Endothelial cell of umbilical vein (primary cell): ENCODE data around the gene MRPL12. TPM values are rescaled to one million over a fixed set of nuclear protein-coding genes. Genes with fewer than 3 reads are reported as not detected.

ENCODE experiments used
- BruUV-seq: library from RNA; stranded (reverse); fragments of 400-500 nt; replicated peaks from 2 replicates; lab custom pipeline; 2021; lab: Mats Ljungman, UMichigan
- CTCF ChIA-PET: fragments of 300-600, 350-600 bp; sonication (Branson Sonifier 250); formaldehyde crosslinking; loops from one replicate; lab custom pipeline; 2021; ENCODE audit warnings: antibody characterized with exemption, inconsistent platforms; lab: Charles Lee
- POLR2A ChIA-PET: fragments of 300-600, 350-600 bp; sonication (Branson Sonifier 250); formaldehyde crosslinking; loops from one replicate; lab custom pipeline; 2021; ENCODE audit warnings: antibody characterized with exemption, inconsistent platforms; lab: Charles Lee
- DNase-seq: peaks from one replicate; pipeline ENCODE4 v3.0.0-alpha.2; 2011; ENCODE audit warnings: low read depth, low spot score
- FAIRE-seq: peaks from 2 replicates; lab custom pipeline; 2011; peaks lifted over from hg19 to GRCh38; lab: Jason Lieb, UNC
- H2AFZ ChIP-seq: 2 replicates; pipeline ENCODE4 v1.6.0; 2012; ENCODE audit warnings: low read depth, low read length, control low read depth, inconsistent platforms
- H3K27ac ChIP-seq: 2 replicates; pipeline ENCODE4 v1.5.1; 2011; ENCODE audit warnings: low read depth, mild to moderate bottlenecking, control low read depth, low read length, moderate library complexity; ENCODE audit not compliant: insufficient read depth
- H3K27me3 ChIP-seq, 2 experiments: 2 replicates each; pipeline versions ENCODE4 v1.6.0 to v1.6.1; 2011; ENCODE audit warnings: low read length in 2 of 2, mixed read lengths in 1 of 2; ENCODE audit not compliant: control insufficient read depth in 2 of 2, insufficient read depth in 2 of 2
- H3K36me3 ChIP-seq, 2 experiments: 2 replicates in 1 of 2; 3 replicates in 1 of 2; pipeline ENCODE4 v1.5.1; 2011; ENCODE audit warnings: low read length in 2 of 2, mild to moderate bottlenecking in 1 of 2, moderate library complexity in 1 of 2; ENCODE audit not compliant: control insufficient read depth in 2 of 2, insufficient read depth in 2 of 2; ENCODE audit errors: extremely low read depth in 1 of 2
- H3K4me1 ChIP-seq: 3 replicates; pipeline ENCODE4 v1.5.1; 2011; ENCODE audit warnings: mild to moderate bottlenecking, low read length; ENCODE audit not compliant: control insufficient read depth, insufficient read depth; ENCODE audit errors: extremely low read depth
- H3K4me2 ChIP-seq: 2 replicates; pipeline ENCODE4 v1.6.1; 2011; ENCODE audit warnings: low read length, control low read depth, mixed read lengths; ENCODE audit not compliant: insufficient read depth
- H3K4me3 ChIP-seq, 3 experiments: fragments of 200-600 bp in 1 of 3; sonication (generic), shearing (Covaris generic) in 1 of 3; replicated peaks in 1 of 3; 2 replicates each; pipeline ENCODE4 v1.5.1; 2011 to 2016; ENCODE audit warnings: control low read depth in 3 of 3, low read length in 3 of 3, mild to moderate bottlenecking in 2 of 3, inconsistent platforms in 1 of 3, low read depth in 1 of 3, moderate library complexity in 1 of 3; ENCODE audit not compliant: insufficient read depth in 1 of 3
- H3K79me2 ChIP-seq: 2 replicates; pipeline ENCODE4 v1.6.0; 2012; ENCODE audit warnings: low read length, inconsistent platforms; ENCODE audit not compliant: control insufficient read depth, insufficient read depth
- H3K9ac ChIP-seq: replicated peaks from 2 replicates; pipeline ENCODE3; 2011; ENCODE audit warnings: low read length, control low read depth; ENCODE audit not compliant: insufficient read depth; ENCODE audit errors: extremely low read depth
- H3K9me1 ChIP-seq: replicated peaks from 3 replicates; pipeline ENCODE4 v1.6.0; 2011; ENCODE audit warnings: mild to moderate bottlenecking, low read length; ENCODE audit not compliant: control insufficient read depth, insufficient read depth; ENCODE audit errors: extremely low read depth
- H3K9me3 ChIP-seq: replicated peaks from 2 replicates; pipeline ENCODE4 v1.5.1; 2012; ENCODE audit warnings: low read length, inconsistent platforms; ENCODE audit not compliant: control insufficient read depth, insufficient read depth
- H4K20me1 ChIP-seq: replicated peaks from 2 replicates; pipeline ENCODE3; 2011; ENCODE audit warnings: mild to moderate bottlenecking, low read length; ENCODE audit not compliant: control insufficient read depth, insufficient read depth; ENCODE audit errors: extremely low read depth
- EZH2 ChIP-seq: IDR thresholded peaks from 2 replicates; pipeline ENCODE4 v1.6.1; 2012; ENCODE audit warnings: borderline replicate concordance, low read depth, mild to moderate bottlenecking, moderate library complexity, low read length, inconsistent platforms; ENCODE audit not compliant: severe bottlenecking
- FOS ChIP-seq: IDR thresholded peaks from 2 replicates; pipeline ENCODE4 v1.6.1; 2011; ENCODE audit warnings: mild to moderate bottlenecking, low read length, moderate library complexity, borderline replicate concordance; ENCODE audit not compliant: insufficient read depth
- GATA2 ChIP-seq: IDR thresholded peaks from 2 replicates; pipeline ENCODE4 v1.7.0; 2011; ENCODE audit warnings: low read depth, mild to moderate bottlenecking, moderate library complexity, mixed read lengths, low read length; ENCODE audit not compliant: insufficient read length, insufficient read depth
- JUN ChIP-seq: IDR thresholded peaks from 2 replicates; pipeline ENCODE4 v1.6.1; 2011; ENCODE audit warnings: borderline replicate concordance, low read depth; ENCODE audit not compliant: insufficient read length, insufficient read depth
- MYC ChIP-seq: IDR thresholded peaks from one replicate; pipeline ENCODE4 v1.6.1; 2011; ENCODE audit warnings: mild to moderate bottlenecking, low read depth, low read length
- POLR2A ChIP-seq: IDR thresholded peaks from 2 replicates; pipeline ENCODE4 v1.6.1; 2012; ENCODE audit warnings: low read depth, mild to moderate bottlenecking, control low read depth, low read length
- POLR2AphosphoS5 ChIP-seq: IDR thresholded peaks from 2 replicates; pipeline ENCODE4 v1.6.1; 2012; ENCODE audit warnings: low read depth, mild to moderate bottlenecking, control low read depth, low read length, moderate library complexity; ENCODE audit not compliant: insufficient read depth
- dilution Hi-C: fragments of 300-500 bp; cut with MboI; formaldehyde crosslinking; loops from one replicate; pipeline ENCODE4 v1.15.0; 2019; ENCODE audit warnings: low sequenced_read_pairs; ENCODE audit not compliant: extremely low pct_ligation_motif_present
- intact Hi-C: fragments of 100-400 bp; cut with micrococcal nuclease; formaldehyde crosslinking; loops from one replicate; pipeline ENCODE4 v1.10.0; 2022
- polyA plus RNA-seq, 4 experiments: library from polyadenylated mRNA; depleted of rRNA in 3 of 4; stranded (reverse) in 3 of 4; unstranded in 1 of 4; fragments of >200 nt; gene quantifications; 2 replicates each; pipeline versions ENCODE4 v1.2.1 to v1.2.3, GENCODE V29; 2011 to 2012; ENCODE audit warnings: missing spikeins in 1 of 4
- total RNA-seq: library from RNA; stranded (reverse); gene quantifications from 2 replicates; pipeline ENCODE4 v1.2.3, GENCODE V29; 2021
- TF ChIP-seq, protein P1 (sequence below): IDR thresholded peaks from 2 replicates; pipeline ENCODE4 v1.6.1; 2011; ENCODE audit not compliant: insufficient read depth, insufficient read length
- TF ChIP-seq, protein P2 (sequence below), 2 donors: IDR thresholded peaks; 1 replicate in 1 of 2; 2 replicates in 1 of 2; pipeline ENCODE4 v1.5.1; 2011; ENCODE audit warnings: low read length in 2 of 2, mild to moderate bottlenecking in 2 of 2, moderate library complexity in 2 of 2, control low read depth in 1 of 2, inconsistent platforms in 1 of 2, low read depth in 1 of 2; ENCODE audit not compliant: insufficient read depth in 1 of 2; ENCODE audit errors: extremely low read depth in 1 of 2

MRPL12 gene
- total and polyA plus RNA-seq, 2 donors (not counting 3 experiments of a cell fraction or from before 2014, with no cell fraction given): 91.9 to 99.9 TPM

DNA sequence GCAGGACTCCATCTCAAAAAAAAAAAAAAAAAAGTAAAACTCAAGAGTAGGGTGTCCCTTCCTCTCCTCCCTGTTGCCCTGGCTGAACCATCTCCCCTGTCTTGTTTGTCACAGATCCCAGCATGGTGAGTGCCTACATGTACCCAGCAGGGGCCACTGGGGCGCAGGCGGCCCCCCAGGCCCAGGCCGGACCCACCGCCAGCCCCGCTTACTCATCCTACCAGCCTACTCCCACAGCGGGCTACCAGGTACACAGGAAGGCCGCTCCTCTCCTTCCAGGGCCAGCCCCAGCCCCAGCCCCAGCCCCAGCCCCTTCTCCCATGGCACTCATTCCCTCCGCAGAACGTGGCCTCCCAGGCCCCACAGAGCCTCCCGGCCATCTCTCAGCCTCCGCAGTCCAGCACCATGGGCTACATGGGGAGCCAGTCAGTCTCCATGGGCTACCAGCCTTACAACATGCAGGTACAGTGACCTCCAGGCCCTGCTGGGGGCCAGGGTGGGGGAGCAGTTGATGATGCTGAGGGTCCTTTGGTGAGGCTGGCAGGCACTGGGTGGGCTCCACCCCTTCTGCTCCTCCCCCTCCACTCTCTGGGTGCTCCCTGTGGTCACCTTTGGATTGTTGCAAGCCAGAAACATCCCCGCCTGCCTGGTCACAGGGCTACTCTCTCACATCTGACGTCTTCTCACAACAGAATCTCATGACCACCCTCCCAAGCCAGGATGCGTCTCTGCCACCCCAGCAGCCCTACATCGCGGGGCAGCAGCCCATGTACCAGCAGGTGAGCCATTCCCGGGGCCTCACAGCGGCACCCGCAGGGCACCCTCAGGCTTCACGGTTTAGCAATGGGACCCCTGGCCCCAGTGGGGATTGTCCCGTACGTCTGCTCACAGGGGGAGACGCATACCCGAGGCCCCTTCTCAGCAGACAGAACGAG lies 2.5 kb upstream of the MRPL12 start:
- H3K27ac ChIP-seq: no peak overlapping the region
- no peaks in the 10 kb centered on the region for H3K27me3 ChIP-seq
- no peak overlapping the region for H3K4me2 ChIP-seq
- H3K4me1 ChIP-seq: peaks cover 19% of the 10 kb centered on the region
- no TSS peak for BruUV-seq
- H3K4me3 ChIP-seq: no peak overlapping the region
- no peaks in the 10 kb centered on the region for H4K20me1 ChIP-seq
- H3K79me2 ChIP-seq: peaks cover 51% of the 10 kb centered on the region
- FAIRE-seq (no peak), DNase-seq (no peak)
- dilution Hi-C loops: no loop called here
- H3K9me3 ChIP-seq: no peaks in the 10 kb centered on the region
- H3K9me1 ChIP-seq: no peaks in the 10 kb centered on the region
- CTCF ChIA-PET: interaction anchor here (2.8 kb wide), 1 partner anchor 16 kb away, joined by 19 read pairs; the partner anchor contains the start of genes ARL16 and HGS
- intact Hi-C loops: no loop called here
- POLR2A ChIA-PET: no interaction called here
- TF ChIP-seq EZH2: no peak
- TF ChIP-seq, protein P1, sequence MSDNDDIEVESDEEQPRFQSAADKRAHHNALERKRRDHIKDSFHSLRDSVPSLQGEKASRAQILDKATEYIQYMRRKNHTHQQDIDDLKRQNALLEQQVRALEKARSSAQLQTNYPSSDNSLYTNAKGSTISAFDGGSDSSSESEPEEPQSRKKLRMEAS: no peak
- TF ChIP-seq, protein P2, sequence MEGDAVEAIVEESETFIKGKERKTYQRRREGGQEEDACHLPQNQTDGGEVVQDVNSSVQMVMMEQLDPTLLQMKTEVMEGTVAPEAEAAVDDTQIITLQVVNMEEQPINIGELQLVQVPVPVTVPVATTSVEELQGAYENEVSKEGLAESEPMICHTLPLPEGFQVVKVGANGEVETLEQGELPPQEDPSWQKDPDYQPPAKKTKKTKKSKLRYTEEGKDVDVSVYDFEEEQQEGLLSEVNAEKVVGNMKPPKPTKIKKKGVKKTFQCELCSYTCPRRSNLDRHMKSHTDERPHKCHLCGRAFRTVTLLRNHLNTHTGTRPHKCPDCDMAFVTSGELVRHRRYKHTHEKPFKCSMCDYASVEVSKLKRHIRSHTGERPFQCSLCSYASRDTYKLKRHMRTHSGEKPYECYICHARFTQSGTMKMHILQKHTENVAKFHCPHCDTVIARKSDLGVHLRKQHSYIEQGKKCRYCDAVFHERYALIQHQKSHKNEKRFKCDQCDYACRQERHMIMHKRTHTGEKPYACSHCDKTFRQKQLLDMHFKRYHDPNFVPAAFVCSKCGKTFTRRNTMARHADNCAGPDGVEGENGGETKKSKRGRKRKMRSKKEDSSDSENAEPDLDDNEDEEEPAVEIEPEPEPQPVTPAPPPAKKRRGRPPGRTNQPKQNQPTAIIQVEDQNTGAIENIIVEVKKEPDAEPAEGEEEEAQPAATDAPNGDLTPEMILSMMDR (IDR thresholded peaks at IDR 0.05; ENCODE audit: extremely low read depth in 1 of 2, insufficient read depth in 1 of 2, low read depth in 1 of 2, low read length in 2 of 2): no peak
- no peak for TF ChIP-seq GATA2
- TF ChIP-seq FOS: no peak
- no peak for TF ChIP-seq JUN
- TF ChIP-seq POLR2AphosphoS5: no peak
- TF ChIP-seq MYC: no peak
- no peak for TF ChIP-seq POLR2A
- peaks cover 3 to 43% of the 10 kb centered on the region in 2 experiments for H3K36me3 ChIP-seq
- H2AFZ ChIP-seq: no peak overlapping the region
- H3K9ac ChIP-seq: no peak overlapping the region
